HG02981 (cell line): ENCODE results near the gene CD38.

ENCODE experiments used
- ATAC-seq: cut with Tn5 transposase; IDR thresholded peaks from one replicate; pipeline ENCODE4 v1.9.1; 2021; ENCODE audit warnings: mild to moderate bottlenecking, moderate library complexity; ENCODE audit not compliant: unreplicated experiment

CD38 gene

GRCh38 chr4:15894921-15895916 is 117.1 kb downstream of the CD38 start:
- no peak for ATAC-seq

DNA sequence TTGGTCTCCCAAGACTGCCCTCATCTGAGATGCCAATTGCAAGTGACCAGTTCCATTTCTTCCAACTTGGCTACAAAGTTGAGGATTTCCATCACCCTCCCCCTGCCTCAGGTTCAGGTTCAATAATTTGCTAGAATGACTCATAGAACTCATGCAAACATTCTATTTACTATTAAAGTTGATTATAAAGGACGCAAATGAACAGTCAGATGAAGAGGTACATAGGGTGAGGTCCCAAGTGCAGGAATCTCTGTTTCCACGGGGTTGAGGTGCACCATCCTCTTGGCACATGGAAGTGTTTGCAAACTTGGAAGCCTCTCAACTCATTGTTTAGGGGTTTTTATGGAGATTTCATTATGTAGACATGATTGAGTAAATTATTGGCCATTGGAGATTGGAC is 119.4 kb downstream of the CD38 start:
- no peak for ATAC-seq

- no peak for ATAC-seq
Observed at GRCh38 chr4:15898902-15899301, 120.8 kb downstream of the CD38 start.

DNA sequence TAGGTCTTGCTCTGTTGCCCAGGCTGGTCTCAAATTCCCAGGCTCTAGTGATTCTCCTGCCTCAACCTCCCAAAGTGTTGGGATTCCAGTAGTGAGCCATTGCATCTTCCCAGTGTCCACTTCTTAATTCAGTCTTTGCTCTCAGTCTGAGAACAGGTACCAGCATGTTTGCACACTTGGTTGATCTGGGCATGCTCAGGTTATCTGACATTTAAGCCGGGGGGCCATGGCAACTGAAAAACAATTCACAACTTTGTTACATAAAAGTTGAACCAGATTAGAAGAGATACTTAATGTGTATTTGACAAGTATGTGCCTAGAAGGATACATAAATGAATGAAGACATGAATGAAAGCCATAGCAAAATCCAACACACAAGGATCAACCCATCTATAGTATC is 121.4 kb downstream of the CD38 start:
- ATAC-seq = no peak

DNA sequence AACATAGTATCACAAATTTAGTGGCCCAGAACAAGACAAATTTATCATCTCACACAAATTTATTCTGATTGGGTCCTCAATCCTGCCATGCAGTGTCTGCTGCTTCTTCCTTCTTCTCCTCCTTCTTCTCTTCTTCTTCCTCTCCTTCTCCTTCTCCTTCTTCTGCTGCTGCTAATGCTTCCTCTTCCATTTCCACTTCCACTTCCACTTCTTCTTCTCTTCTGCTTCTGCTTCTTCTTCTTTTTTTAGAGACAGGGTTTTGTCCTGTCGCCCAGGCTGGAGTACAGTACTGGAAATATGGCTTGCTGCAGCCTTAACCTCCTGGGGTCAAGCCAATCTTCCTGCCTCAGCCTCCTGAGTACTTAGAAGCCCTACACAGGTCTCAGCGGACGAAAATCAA is 122.9 kb downstream of the CD38 start:
- ATAC-seq = no peak

GRCh38 chr4:15901998-15902397 is 123.9 kb downstream of the CD38 start:
- no peak for ATAC-seq

DNA sequence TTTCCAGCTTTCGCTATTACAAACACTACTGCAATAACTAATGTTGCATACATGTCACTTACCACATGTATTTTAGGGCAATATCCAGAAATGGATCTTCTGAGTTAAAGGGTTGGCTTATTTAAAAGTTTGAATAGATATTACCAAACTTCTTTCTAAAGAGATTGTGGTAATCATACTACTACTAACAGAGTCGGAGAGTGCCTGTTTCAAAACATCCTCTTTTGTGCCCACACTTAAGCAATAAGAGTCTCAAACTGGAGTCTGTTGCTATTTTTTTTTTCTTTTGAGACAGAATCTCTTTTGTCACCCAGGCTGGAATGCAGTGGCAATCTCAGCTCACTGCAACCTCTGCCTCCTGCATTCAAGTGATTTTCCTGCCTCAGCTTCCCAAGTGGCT is 124.6 kb downstream of the CD38 start:
- no peak for ATAC-seq
